Embryonic facial prominence (tissue), 1 donor: Measurements from ENCODE around the gene SLIRP.
"Not testable (repeated sequence)": the region's sequence is repeated elsewhere in the genome, so short reads cannot be mapped to it uniquely, and the experiment has no call there.

Experiments
- DNase-seq: peaks from one replicate; pipeline ENCODE4 v3.0.0-alpha.2; 2016; ENCODE audit errors: extremely low spot score

SLIRP gene

GRCh38 chr14:77746064-77746702 is 38.3 kb downstream of the SLIRP start:
- DNase-seq, result no peak

GRCh38 chr14:77747425-77747824 is 39.5 kb downstream of the SLIRP start:
- not testable (repeated sequence) for DNase-seq

GRCh38 chr14:77752266-77752665 is 44.4 kb downstream of the SLIRP start:
- DNase-seq, result no peak

- no peak for DNase-seq
Measured at GRCh38 chr14:77752799-77753516, 45.1 kb downstream of the SLIRP start.

- DNase-seq, result peak; percentile 23
Measured at GRCh38 chr14:77760381-77761204, 52.7 kb downstream of the SLIRP start, which contains the start of gene SNW1. Gene SNW1, minus strand, starts transcription at chr14:77761156. Its CDS starts 29 bp downstream, at chr14:77761127.

- peak; percentile 95 for DNase-seq
Measured at GRCh38 chr14:77761205-77761931, 53.5 kb downstream of the SLIRP start.

GRCh38 chr14:77763316-77763715 is 55.4 kb downstream of the SLIRP start:
- DNase-seq, result no peak

GRCh38 chr14:77763978-77764377 is 56.1 kb downstream of the SLIRP start:
- DNase-seq, result no peak
